Activated CD8-positive, alpha-beta T cell treated with anti-CD3 and anti-CD28 coated beads, Interleukin-2, amount 10 ng/mL, durations not matched to agents 7 days and 5 days (primary cell): ENCODE measurements around the gene TK1. TPM values are rescaled to one million over a fixed set of nuclear protein-coding genes. Genes with fewer than 3 reads are reported as not detected.
"Not testable (repeated sequence)": the region's sequence is repeated elsewhere in the genome, so short reads cannot be mapped to it uniquely, and the experiment has no call there.

Experiments
- ATAC-seq: fragments of 150-1000 bp; cut with Tn5 transposase; one replicate; pipeline ENCODE4 v1.10.0; 2021; ENCODE audit warnings: moderate library complexity
- CTCF ChIA-PET: fragments of 350-600 bp; sonication (Branson Sonifier 250); formaldehyde crosslinking; loops from one replicate; lab custom pipeline; 2021; ENCODE audit warnings: antibody characterized with exemption; lab: Charles Lee
- POLR2A ChIA-PET: fragments of 350-600 bp; sonication (Branson Sonifier 250); formaldehyde crosslinking; loops from one replicate; lab custom pipeline; 2021; ENCODE audit warnings: antibody characterized with exemption; lab: Charles Lee
- DNase-seq: peaks from one replicate; pipeline ENCODE4 v3.0.0-alpha.2; 2020
- H3K27ac Mint-ChIP-seq: one replicate; pipeline ENCODE4 v1.8.0; 2021; ENCODE audit warnings: mild to moderate bottlenecking, mixed read lengths
- H3K27me3 Mint-ChIP-seq: one replicate; pipeline ENCODE4 v1.8.0; 2021; ENCODE audit warnings: low read depth, mixed read lengths
- H3K36me3 Mint-ChIP-seq: one replicate; pipeline ENCODE4 v1.8.0; 2021; ENCODE audit warnings: low read depth, mixed read lengths
- H3K4me1 Mint-ChIP-seq: one replicate; pipeline ENCODE4 v1.8.0; 2021; ENCODE audit warnings: low read depth, mixed read lengths
- H3K4me3 Mint-ChIP-seq: one replicate; pipeline ENCODE4 v1.8.0; 2021; ENCODE audit warnings: mild to moderate bottlenecking, mixed read lengths
- H3K9me3 Mint-ChIP-seq: one replicate; pipeline ENCODE4 v1.8.0; 2022; ENCODE audit warnings: mixed read lengths; ENCODE audit not compliant: insufficient read depth
- total RNA-seq, 2 experiments: library from RNA; stranded (reverse); gene quantifications; one replicate each; pipeline ENCODE4 v1.2.3, GENCODE V29; 2021

The TK1 gene
- total RNA-seq, 2 experiments from 2014 or later: 139 to 142 TPM

- DNase-seq: no peak
- no peaks in the 10 kb centered on the region for H3K27me3 Mint-ChIP-seq
- ChIA-PET POLR2A (interaction anchor here (0.6 to 11.6 kb wide), 2 partner anchors 10 to 21 kb away, joined by 4 to 182 read pairs; partner anchors contain the start of genes TMC6 and TMC8), CTCF (interaction anchor here (0.8 kb wide), 1 partner anchor 10 kb away, joined by 4 read pairs; no protein-coding TSS in a partner anchor)
- H3K4me3 Mint-ChIP-seq: no peak overlapping the region
- H3K4me1 Mint-ChIP-seq: peaks cover 36% of the 10 kb centered on the region
- no peak overlapping the region for H3K27ac Mint-ChIP-seq
- H3K9me3 Mint-ChIP-seq: no peaks in the 10 kb centered on the region
- ATAC-seq: no peak
- H3K36me3 Mint-ChIP-seq: peaks cover 20% of the 10 kb centered on the region
Observed at GRCh38 chr17:78144736-78145641, 41.9 kb downstream of the TK1 start.

GRCh38 chr17:78144147-78144719 is 42.6 kb downstream of the TK1 start:
- H3K4me3 Mint-ChIP-seq: no peak overlapping the region
- ATAC-seq (no peak), DNase-seq (no peak)
- H3K36me3 Mint-ChIP-seq: peaks cover 24% of the 10 kb centered on the region
- peaks cover 41% of the 10 kb centered on the region for H3K4me1 Mint-ChIP-seq
- no peaks in the 10 kb centered on the region for H3K27me3 Mint-ChIP-seq
- ChIA-PET POLR2A (interaction anchor here (0.5 to 11.6 kb wide), 4 partner anchors 8 to 80 kb away, joined by 3 to 182 read pairs (median 4); partner anchors contain the start of genes TMC6 and TMC8), CTCF (interaction anchor here (0.8 to 1.0 kb wide), 3 partner anchors 9 to 33 kb away, joined by 3 to 4 read pairs (median 3); no protein-coding TSS in a partner anchor)
- no peaks in the 10 kb centered on the region for H3K9me3 Mint-ChIP-seq
- no peak overlapping the region for H3K27ac Mint-ChIP-seq

- DNase-seq (no peak), ATAC-seq (no peak)
- H3K9me3 Mint-ChIP-seq: no peaks in the 10 kb centered on the region
- no peak overlapping the region for H3K4me3 Mint-ChIP-seq
- POLR2A ChIA-PET: interaction anchor here (0.5 to 11.6 kb wide), 4 partner anchors 9 to 81 kb away, joined by 3 to 182 read pairs (median 4); partner anchors contain the start of genes AFMID, TK1, TMC6 and TMC8
- no peak overlapping the region for H3K27ac Mint-ChIP-seq
- peaks cover 46% of the 10 kb centered on the region for H3K4me1 Mint-ChIP-seq
- CTCF ChIA-PET: interaction anchor here (0.8 to 1.0 kb wide), 3 partner anchors 8 to 32 kb away, joined by 3 to 4 read pairs (median 3); no protein-coding TSS in a partner anchor
- H3K27me3 Mint-ChIP-seq: no peaks in the 10 kb centered on the region
- peaks cover 30% of the 10 kb centered on the region for H3K36me3 Mint-ChIP-seq
Observed at GRCh38 chr17:78143214-78144146, 43.4 kb downstream of the TK1 start.

- Mint-ChIP-seq H3K27ac (no peak overlapping the region), H3K9me3 (no peaks in the 10 kb centered on the region), H3K4me1 (peaks cover 50% of the 10 kb centered on the region), H3K4me3 (no peak overlapping the region), H3K27me3 (no peaks in the 10 kb centered on the region), H3K36me3 (peaks cover 41% of the 10 kb centered on the region)
- ChIA-PET POLR2A (interaction anchor here (0.7 to 11.6 kb wide), 7 partner anchors 18 to 44 kb away, joined by 3 to 182 read pairs (median 4); partner anchors contain the start of genes AFMID, TK1, TMC6 and TMC8), CTCF (interaction anchor here (1.0 to 1.3 kb wide), 2 partner anchors 34 to 51 kb away, joined by 4 to 6 read pairs; no protein-coding TSS in a partner anchor)
- DNase-seq (no peak), ATAC-seq (no peak)
Observed at GRCh38 chr17:78142119-78142861, 44.6 kb downstream of the TK1 start.

GRCh38 chr17:78141437-78142118 is 45.3 kb downstream of the TK1 start:
- H3K4me3 Mint-ChIP-seq: no peak overlapping the region
- no peaks in the 10 kb centered on the region for H3K27me3 Mint-ChIP-seq
- no peak for DNase-seq
- H3K9me3 Mint-ChIP-seq: no peaks in the 10 kb centered on the region
- H3K27ac Mint-ChIP-seq: peak overlapping the region; percentile 20
- no peak for ATAC-seq
- peaks cover 57% of the 10 kb centered on the region for H3K4me1 Mint-ChIP-seq
- ChIA-PET CTCF (interaction anchor here (1.0 to 1.3 kb wide), 2 partner anchors 35 to 50 kb away, joined by 4 to 6 read pairs; no protein-coding TSS in a partner anchor), POLR2A (interaction anchor here (0.7 to 11.6 kb wide), 7 partner anchors 9 to 35 kb away, joined by 3 to 182 read pairs (median 3); partner anchors contain the start of genes TMC6 and TMC8)
- H3K36me3 Mint-ChIP-seq: peaks cover 48% of the 10 kb centered on the region

- H3K27ac Mint-ChIP-seq: peak overlapping the region; percentile 89
- ATAC-seq: peak; percentile 90
- H3K4me3 Mint-ChIP-seq: peak overlapping the region; percentile 43
- ChIA-PET CTCF (interaction anchor here (0.7 to 8.9 kb wide), 13 partner anchors 8 to 122 kb away, joined by 3 to 133 read pairs (median 3); partner anchors contain the start of genes TMC6 and TMC8), POLR2A (interaction anchor here (1.0 to 11.6 kb wide), 5 partner anchors 8 to 127 kb away, joined by 3 to 182 read pairs (median 4); partner anchors contain the start of genes TMC6 and TMC8)
- H3K36me3 Mint-ChIP-seq: peaks cover 59% of the 10 kb centered on the region
- H3K9me3 Mint-ChIP-seq: no peaks in the 10 kb centered on the region
- no peaks in the 10 kb centered on the region for H3K27me3 Mint-ChIP-seq
- peaks cover 68% of the 10 kb centered on the region for H3K4me1 Mint-ChIP-seq
- peak; percentile 98 for DNase-seq
Observed at GRCh38 chr17:78140169-78141051, 46.4 kb downstream of the TK1 start.

GRCh38 chr17:78139861-78140168 is 47.0 kb downstream of the TK1 start:
- DNase-seq, H3K9me3 Mint-ChIP-seq, H3K27me3 Mint-ChIP-seq, ATAC-seq: not testable (repeated sequence)
- CTCF ChIA-PET: interaction anchor here (0.7 to 8.9 kb wide), 12 partner anchors 8 to 121 kb away, joined by 3 to 133 read pairs (median 3); partner anchors contain the start of genes TMC6 and TMC8
- Mint-ChIP-seq H3K4me3 (peak overlapping the region; percentile 43), H3K4me1 (peaks cover 73% of the 10 kb centered on the region), H3K36me3 (peaks cover 64% of the 10 kb centered on the region), H3K27ac (peak overlapping the region; percentile 89)
- POLR2A ChIA-PET: interaction anchor here (1.0 to 11.6 kb wide), 6 partner anchors 8 to 126 kb away, joined by 3 to 182 read pairs (median 4); partner anchors contain the start of genes TMC6 and TMC8

GRCh38 chr17:78138204-78139060 is 48.4 kb downstream of the TK1 start:
- no peaks in the 10 kb centered on the region for H3K27me3 Mint-ChIP-seq
- ChIA-PET CTCF (interaction anchor here (0.6 to 8.9 kb wide), 16 partner anchors 8 to 117 kb away, joined by 3 to 133 read pairs (median 4); partner anchors contain the start of genes TMC6 and TMC8), POLR2A (interaction anchor here (0.6 to 11.6 kb wide), 3 partner anchors 11 to 24 kb away, joined by 3 to 182 read pairs (median 4); partner anchors contain the start of genes TMC6 and TMC8)
- no peaks in the 10 kb centered on the region for H3K9me3 Mint-ChIP-seq
- H3K36me3 Mint-ChIP-seq: peaks cover 77% of the 10 kb centered on the region
- ATAC-seq (no peak), DNase-seq (no peak)
- H3K4me3 Mint-ChIP-seq: no peak overlapping the region
- peaks cover 87% of the 10 kb centered on the region for H3K4me1 Mint-ChIP-seq
- H3K27ac Mint-ChIP-seq: peak overlapping the region; percentile 86
